Thyroid gland (tissue), 4 donors: ENCODE measurements around the gene CCL24. TPM values are rescaled to one million over a fixed set of nuclear protein-coding genes. Genes with fewer than 3 reads are reported as not detected.
"Not testable (repeated sequence)": the region's sequence is repeated elsewhere in the genome, so short reads cannot be mapped to it uniquely, and the experiment has no call there.

Source experiments
- DNase-seq, 2 donors: peaks; one replicate each; pipeline ENCODE4 v3.0.0-alpha.2; 2019
- H3K27ac ChIP-seq, 3 donors: fragments of 200-600 bp; sonication (generic); 1 replicate in 2 of 3; 2 replicates in 1 of 3; pipeline ENCODE4 v1.5.1; 2016 to 2019; ENCODE audit warnings: mild to moderate bottlenecking in 1 of 3, moderate library complexity in 1 of 3
- H3K27me3 ChIP-seq: fragments of 200-600 bp; sonication (generic); one replicate; pipeline ENCODE4 v1.5.1; 2019
- H3K36me3 ChIP-seq, 2 donors: fragments of 200-600 bp; sonication (generic); one replicate each; pipeline ENCODE4 v1.5.1; 2016 to 2019
- H3K4me1 ChIP-seq, 2 donors: fragments of 200-600 bp; sonication (generic); one replicate each; pipeline ENCODE4 v1.5.1; 2017 to 2019
- H3K4me3 ChIP-seq, 3 donors: fragments of 200-600 bp; sonication (generic); replicated peaks in 1 of 3; 1 replicate in 2 of 3; 2 replicates in 1 of 3; pipeline ENCODE4 v1.5.1; 2016; ENCODE audit warnings: mild to moderate bottlenecking in 1 of 3
- H3K9me3 ChIP-seq: fragments of 200-600 bp; sonication (generic); one replicate; pipeline ENCODE4 v1.5.1; 2017
- POLR2A ChIP-seq, 2 donors: fragments of 450-650 bp; IDR thresholded peaks; one replicate each; pipeline ENCODE4 v1.6.1; 2017; ENCODE audit warnings: antibody characterized with exemption in 2 of 2, mild to moderate bottlenecking in 2 of 2, moderate library complexity in 1 of 2
- WGBS, 2 donors: methylation state at CpG; one replicate each; pipeline ENCODE4 v1.1.5; 2017; 5-methylcytosine and 5-hydroxymethylcytosine counted together
- intact Hi-C: fragments of 100-400 bp; cut with DNase I; formaldehyde crosslinking; loops from one replicate; pipeline ENCODE4 v1.15.1; 2023
- total RNA-seq, 4 donors: library from RNA; depleted of rRNA; stranded (reverse); fragments of >200 nt; gene quantifications; one replicate each; pipeline ENCODE4 v1.2.3, GENCODE V29; 2016
- TF ChIP-seq, protein P1 (sequence below), 6 experiments: fragments of 200-600 bp in 3 of 6; fragments of 450-650 bp in 3 of 6; sonication (generic) in 3 of 6; IDR thresholded peaks; one replicate each; pipeline ENCODE4 v1.5.1; 2016 to 2019; ENCODE audit warnings: antibody characterized with exemption in 6 of 6, mild to moderate bottlenecking in 2 of 6, inconsistent platforms in 1 of 6, moderate library complexity in 1 of 6

Gene CCL24
- total RNA-seq, 4 donors from 2014 or later, result not detected

DNA sequence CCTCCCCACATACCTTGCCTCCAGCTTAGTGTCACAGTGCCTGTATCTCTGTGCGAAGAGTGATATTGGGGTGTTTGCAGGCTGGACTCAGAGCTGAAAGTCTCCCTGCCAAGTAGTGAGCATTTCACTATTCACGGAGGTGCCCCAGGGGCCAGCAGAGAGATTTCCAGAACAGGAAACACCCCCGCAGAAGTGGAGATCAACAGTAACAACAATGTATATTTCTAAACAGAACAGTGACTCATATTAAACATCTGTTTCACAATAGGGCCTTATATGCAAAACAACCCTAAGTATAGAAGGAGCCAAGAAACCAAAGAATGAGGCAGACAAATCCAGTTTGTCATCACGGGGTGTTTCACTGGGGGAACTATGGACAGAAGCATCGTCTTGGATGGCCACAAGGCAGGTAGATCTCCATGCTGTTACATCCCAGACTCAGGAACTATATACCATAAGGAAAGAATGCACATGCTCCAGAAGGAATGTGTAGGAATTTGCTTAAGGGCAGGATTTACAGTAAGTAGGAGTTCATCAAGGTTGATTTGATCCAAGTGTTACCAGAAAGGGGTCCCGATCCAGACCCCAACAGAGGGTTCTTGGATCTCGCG is 29.3 kb upstream of the CCL24 start:
- Histone ChIP-seq H3K27ac (peak overlapping the region in 1 of 3 donors; percentile 35), H3K27me3 (no peaks in the 10 kb centered on the region), H3K36me3 (no peaks in the 10 kb centered on the region), H3K4me1 (no peaks in the 10 kb centered on the region), H3K9me3 (no peaks in the 10 kb centered on the region), H3K4me3 (no peak overlapping the region)
- WGBS, 2 donors, result 70 to 71% methylated on average over 8 of the region's 8 CpGs
- TF ChIP-seq, protein P1, sequence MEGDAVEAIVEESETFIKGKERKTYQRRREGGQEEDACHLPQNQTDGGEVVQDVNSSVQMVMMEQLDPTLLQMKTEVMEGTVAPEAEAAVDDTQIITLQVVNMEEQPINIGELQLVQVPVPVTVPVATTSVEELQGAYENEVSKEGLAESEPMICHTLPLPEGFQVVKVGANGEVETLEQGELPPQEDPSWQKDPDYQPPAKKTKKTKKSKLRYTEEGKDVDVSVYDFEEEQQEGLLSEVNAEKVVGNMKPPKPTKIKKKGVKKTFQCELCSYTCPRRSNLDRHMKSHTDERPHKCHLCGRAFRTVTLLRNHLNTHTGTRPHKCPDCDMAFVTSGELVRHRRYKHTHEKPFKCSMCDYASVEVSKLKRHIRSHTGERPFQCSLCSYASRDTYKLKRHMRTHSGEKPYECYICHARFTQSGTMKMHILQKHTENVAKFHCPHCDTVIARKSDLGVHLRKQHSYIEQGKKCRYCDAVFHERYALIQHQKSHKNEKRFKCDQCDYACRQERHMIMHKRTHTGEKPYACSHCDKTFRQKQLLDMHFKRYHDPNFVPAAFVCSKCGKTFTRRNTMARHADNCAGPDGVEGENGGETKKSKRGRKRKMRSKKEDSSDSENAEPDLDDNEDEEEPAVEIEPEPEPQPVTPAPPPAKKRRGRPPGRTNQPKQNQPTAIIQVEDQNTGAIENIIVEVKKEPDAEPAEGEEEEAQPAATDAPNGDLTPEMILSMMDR (IDR thresholded peaks at IDR 0.05), result no peak
- TF ChIP-seq POLR2A (IDR thresholded peaks at IDR 0.05), result no peak
- intact Hi-C loops, result no loop called here
- DNase-seq, result no peak

DNA sequence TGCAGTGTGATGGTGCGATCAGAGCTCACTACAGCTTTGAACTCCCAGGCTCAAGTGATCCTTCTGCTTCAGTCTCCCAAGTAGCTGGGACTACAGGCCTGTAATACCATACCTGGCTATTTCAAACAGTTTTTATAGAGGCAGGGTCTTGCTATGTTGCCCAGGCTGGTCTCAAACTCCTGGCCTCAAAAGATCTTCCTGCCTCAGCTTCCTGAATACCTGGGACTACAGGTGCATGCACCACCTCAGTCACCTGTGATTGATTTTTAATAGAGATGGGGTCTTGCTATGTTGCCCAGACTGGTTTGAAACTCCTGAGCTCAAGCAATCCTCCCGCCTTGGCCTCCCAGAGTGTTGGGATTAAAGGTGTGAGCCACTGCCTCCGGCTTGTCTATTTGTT is 26.4 kb upstream of the CCL24 start:
- intact Hi-C loops, result no loop called here
- no peak for TF ChIP-seq POLR2A (IDR thresholded peaks at IDR 0.05)
- TF ChIP-seq, protein P1 (IDR thresholded peaks at IDR 0.05), result no peak

DNA sequence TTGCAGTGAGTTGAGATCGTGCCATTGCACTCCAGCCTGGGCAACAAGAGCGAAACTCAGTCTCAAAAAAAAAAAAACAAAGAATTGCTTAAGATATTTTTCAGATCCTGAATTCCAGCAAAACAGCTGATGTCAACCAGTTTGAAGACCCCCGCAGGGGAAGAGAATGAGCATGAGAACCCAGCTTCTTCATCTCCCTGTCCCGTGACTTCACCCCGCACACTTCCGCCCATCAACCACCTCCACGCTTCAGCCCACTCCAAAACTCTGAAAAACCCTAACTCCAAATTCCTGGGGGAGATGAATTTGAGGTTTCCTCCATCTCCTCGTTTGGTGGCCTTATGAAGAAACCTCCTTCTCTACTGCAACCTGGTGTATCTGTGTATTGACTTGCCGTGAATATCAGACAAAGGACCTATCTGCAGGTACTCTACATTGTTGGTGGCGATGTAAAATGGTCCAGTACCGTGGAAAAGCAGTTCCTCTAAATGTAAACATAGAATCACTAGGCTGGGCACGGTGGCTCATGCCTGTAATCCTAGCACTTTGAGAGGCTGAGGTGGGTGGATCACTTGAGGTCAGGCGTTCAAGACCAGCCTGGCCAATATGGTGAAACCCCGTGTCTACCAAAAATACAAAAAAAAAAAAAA is 24.8 kb upstream of the CCL24 start:
- H3K36me3 ChIP-seq, H3K4me3 ChIP-seq, H3K27ac ChIP-seq, H3K27me3 ChIP-seq, DNase-seq, intact Hi-C loops, H3K9me3 ChIP-seq, H3K4me1 ChIP-seq: not testable (repeated sequence)
- WGBS, 2 donors, result 82 to 83% methylated on average over 14 of the region's 14 CpGs

More for the DNA sequence above, 26.4 kb upstream of the CCL24 start:
- Histone ChIP-seq H3K27me3 (no peaks in the 10 kb centered on the region), H3K9me3 (no peaks in the 10 kb centered on the region), H3K4me3 (no peak overlapping the region), H3K36me3 (no peaks in the 10 kb centered on the region), H3K27ac (no peak overlapping the region), H3K4me1 (no peaks in the 10 kb centered on the region)
- 80 to 90% methylated on average over 3 of the region's 3 CpGs for WGBS, 2 donors
- no peak for DNase-seq

DNA sequence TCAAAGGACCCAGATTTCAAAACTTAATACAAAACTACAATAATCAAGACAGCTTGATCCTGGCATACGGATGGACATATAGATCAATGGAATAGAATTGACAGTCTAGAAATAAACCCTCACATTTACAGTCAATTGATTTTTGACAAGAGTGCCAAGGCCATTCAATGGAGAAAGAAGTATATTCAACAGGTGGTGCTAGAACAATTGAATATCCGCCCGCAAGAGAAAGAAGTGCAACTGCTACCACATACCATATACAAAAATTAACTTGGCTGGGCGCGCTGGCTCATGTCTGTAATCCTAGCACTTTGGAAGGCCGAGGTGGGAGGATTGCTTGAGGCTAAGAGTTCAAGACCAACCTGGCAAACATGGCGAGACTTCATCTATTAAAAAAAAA is 23.2 kb upstream of the CCL24 start:
- no peak overlapping the region for H3K27ac ChIP-seq
- no peaks in the 10 kb centered on the region for H3K4me1 ChIP-seq
- DNase-seq, result no peak
- H3K27me3 ChIP-seq, result no peaks in the 10 kb centered on the region
- H3K9me3 ChIP-seq, result no peaks in the 10 kb centered on the region
- H3K4me3 ChIP-seq, result no peak overlapping the region
- TF ChIP-seq, protein P1 (IDR thresholded peaks at IDR 0.05), result no peak
- TF ChIP-seq POLR2A (IDR thresholded peaks at IDR 0.05), result no peak
- intact Hi-C loops, result no loop called here
- no peaks in the 10 kb centered on the region for H3K36me3 ChIP-seq
- WGBS, 2 donors, result 93% methylated on average over 7 of the region's 7 CpGs

DNA sequence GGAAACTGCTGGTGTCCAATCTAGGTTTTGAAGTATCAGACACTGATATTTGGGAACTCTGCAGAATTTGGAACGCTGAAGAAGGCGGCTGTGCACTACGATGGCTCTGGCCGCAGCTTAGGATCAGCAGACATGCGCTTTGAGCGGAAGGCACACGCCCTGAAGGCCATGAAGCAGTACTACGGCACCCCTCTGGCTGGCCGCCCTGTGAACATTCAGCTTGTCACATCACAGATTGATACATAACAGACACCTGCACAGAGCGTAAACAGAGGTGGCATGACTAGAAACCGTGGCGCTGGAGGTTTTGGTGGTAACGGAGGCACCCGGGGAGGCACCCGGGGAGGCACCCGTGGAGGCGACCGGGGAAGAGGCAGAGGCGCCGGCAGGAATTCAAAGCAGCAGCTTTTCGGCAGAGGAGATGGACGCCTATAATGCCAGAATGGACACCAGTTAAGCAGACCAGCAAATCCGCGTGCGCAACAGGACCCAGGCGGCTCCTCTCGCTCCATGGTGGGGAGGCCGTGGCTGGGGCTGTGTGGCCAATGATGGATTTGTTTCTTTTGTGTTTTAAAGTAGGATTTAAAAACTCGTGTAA is 22.2 kb upstream of the CCL24 start:
- Histone ChIP-seq H3K27me3 (no peaks in the 10 kb centered on the region), H3K4me1 (no peaks in the 10 kb centered on the region), H3K36me3 (no peaks in the 10 kb centered on the region), H3K27ac (no peak overlapping the region), H3K4me3 (no peak overlapping the region), H3K9me3 (no peaks in the 10 kb centered on the region)
- no peak for TF ChIP-seq POLR2A (IDR thresholded peaks at IDR 0.05)
- TF ChIP-seq, protein P1 (IDR thresholded peaks at IDR 0.05), result no peak
- DNase-seq, result no peak
- WGBS, 2 donors, result 91% methylated on average over 29 of the region's 29 CpGs
- intact Hi-C loops, result no loop called here

DNA sequence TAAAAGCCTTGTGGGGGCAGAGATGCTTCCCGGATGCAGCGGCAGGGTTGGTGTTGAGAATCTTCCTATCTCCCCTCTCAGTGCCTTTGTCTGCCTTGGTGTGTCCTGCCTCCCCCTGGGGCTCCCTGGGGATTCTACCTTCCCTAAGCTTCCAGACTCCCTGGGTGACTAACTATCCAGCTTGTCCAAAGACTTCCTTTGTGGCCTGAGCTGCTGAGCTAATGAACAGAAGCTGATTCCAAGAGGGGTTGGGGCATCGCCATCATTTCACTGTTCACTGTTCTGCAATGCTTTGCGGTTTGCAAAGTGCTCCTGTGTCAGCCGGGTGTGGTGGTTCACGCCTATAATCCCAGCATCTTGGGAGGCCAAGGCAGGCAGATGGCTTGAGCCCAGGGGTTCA is 20.1 kb upstream of the CCL24 start:
- 71 to 84% methylated on average over 6 of the region's 6 CpGs for WGBS, 2 donors
- H3K4me1 ChIP-seq, H3K27me3 ChIP-seq, H3K36me3 ChIP-seq, intact Hi-C loops, H3K27ac ChIP-seq, DNase-seq, H3K4me3 ChIP-seq, H3K9me3 ChIP-seq: not testable (repeated sequence)
